HCT116 (cell line): Measurements from ENCODE around the gene SUMO4. TPM values are rescaled to one million over a fixed set of nuclear protein-coding genes. Genes with fewer than 3 reads are reported as not detected.

Experiments used
- ATAC-seq: fragments of 200-7000 bp; cut with Tn5 transposase; 2 replicates; pipeline ENCODE4 v1.9.1; 2020; ENCODE audit warnings: mild to moderate bottlenecking, moderate library complexity
- BruUV-seq: library from RNA; stranded (reverse); fragments of 400-500 nt; replicated peaks from 2 replicates; lab custom pipeline; 2021; lab: Mats Ljungman, UMichigan
- CTCF ChIA-PET: fragments of 300-600 bp; sonication (Branson Sonifier 250); formaldehyde crosslinking; loops from one replicate; lab custom pipeline; 2021; ENCODE audit warnings: antibody characterized with exemption; lab: Charles Lee
- POLR2A ChIA-PET: fragments of 300-600, 350-600 bp; sonication (Branson Sonifier 250); formaldehyde crosslinking; loops from one replicate; lab custom pipeline; 2021; ENCODE audit warnings: antibody characterized with exemption; lab: Charles Lee
- RAD21 ChIA-PET, 2 experiments: fragments of 300-600 bp; sonication (Branson Sonifier 250); formaldehyde crosslinking; loops; one replicate each; lab custom pipeline; 2023; ENCODE audit warnings: low total read pairs in 2 of 2; ENCODE audit not compliant: uncharacterized antibody in 2 of 2, unreplicated experiment in 2 of 2, low non-redundant PET in 1 of 2; lab: Charles Lee
- DNase-seq: peaks from one replicate; pipeline ENCODE4 v3.0.0-alpha.2; 2010; ENCODE audit warnings: low read depth, low spot score
- H2AFZ ChIP-seq: fragments of 200-600 bp; shearing (Covaris generic), sonication (generic); 2 replicates; pipeline ENCODE4 v1.6.1; 2017; ENCODE audit warnings: low read depth, mixed run types, mixed read lengths, antibody characterized with exemption, low read length; ENCODE audit not compliant: poor library complexity, severe bottlenecking
- H3K27ac ChIP-seq: 2 replicates; pipeline ENCODE4 v1.5.1; 2012; ENCODE audit warnings: low read depth, low read length
- H3K27me3 ChIP-seq: fragments of 200-600 bp; sonication (generic); 2 replicates; pipeline ENCODE4 v1.6.1; 2016; ENCODE audit warnings: mixed run types, low read length, mixed read lengths; ENCODE audit not compliant: insufficient read depth
- H3K36me3 ChIP-seq, 2 experiments: fragments of 200-500 bp in 1 of 2; fragments of 200-600 bp in 1 of 2; sonication (Bioruptor generic) in 1 of 2; sonication (generic) in 1 of 2; 2 replicates each; pipeline versions ENCODE4 v1.5.1 to v1.6.1; 2014 to 2016; ENCODE audit warnings: low read length in 2 of 2, inconsistent platforms in 1 of 2, mixed read lengths in 1 of 2, mixed run types in 1 of 2; ENCODE audit not compliant: insufficient read depth in 2 of 2, control insufficient read depth in 1 of 2
- H3K4me1 ChIP-seq, 2 experiments: fragments of 200-600 bp in 1 of 2; sonication (generic) in 1 of 2; 2 replicates each; pipeline versions ENCODE4 v1.5.1 to v1.6.1; 2012 to 2017; ENCODE audit warnings: low read length in 2 of 2, inconsistent platforms in 1 of 2, mild to moderate bottlenecking in 1 of 2, mixed read lengths in 1 of 2, mixed run types in 1 of 2, moderate library complexity in 1 of 2; ENCODE audit not compliant: insufficient read depth in 2 of 2, control insufficient read depth in 1 of 2
- H3K4me2 ChIP-seq: fragments of 200-600 bp; sonication (generic); 2 replicates; pipeline ENCODE4 v1.6.1; 2017; ENCODE audit warnings: mixed run types, low read length, mixed read lengths
- H3K4me3 ChIP-seq, 2 experiments: fragments of 200-600 bp in 1 of 2; sonication (generic) in 1 of 2; replicated peaks in 1 of 2; 2 replicates each; pipeline ENCODE4 v1.5.1; 2011 to 2016; ENCODE audit warnings: low read length in 2 of 2, control low read depth in 1 of 2, low read depth in 1 of 2, mild to moderate bottlenecking in 1 of 2, mixed read lengths in 1 of 2, mixed run types in 1 of 2
- H3K79me2 ChIP-seq: fragments of 200-600 bp; sonication (generic); 2 replicates; pipeline ENCODE4 v1.6.1; 2017; ENCODE audit warnings: mild to moderate bottlenecking, mixed run types, low read length, moderate library complexity, mixed read lengths; ENCODE audit not compliant: insufficient read depth
- H3K9ac ChIP-seq: fragments of 200-600 bp; sonication (generic); 2 replicates; pipeline ENCODE4 v1.6.1; 2016; ENCODE audit warnings: low read length, mixed read lengths
- H3K9me2 ChIP-seq: fragments of 200-600 bp; sonication (generic), shearing (Covaris generic); 2 replicates; pipeline ENCODE4 v1.6.1; 2017; ENCODE audit warnings: mixed run types, mild to moderate bottlenecking, moderate library complexity; ENCODE audit not compliant: insufficient read depth
- H3K9me3 ChIP-seq, 2 experiments: fragments of 200-500 bp in 1 of 2; fragments of 200-600 bp in 1 of 2; sonication (Bioruptor generic) in 1 of 2; sonication (generic) in 1 of 2; 2 replicates each; pipeline ENCODE4 v1.6.1; 2014 to 2017; ENCODE audit warnings: low read length in 2 of 2, mixed read lengths in 2 of 2, inconsistent platforms in 1 of 2, low read depth in 1 of 2, mild to moderate bottlenecking in 1 of 2, mixed run types in 1 of 2, moderate library complexity in 1 of 2; ENCODE audit not compliant: control insufficient read depth in 1 of 2, insufficient read depth in 1 of 2
- H4K20me1 ChIP-seq: fragments of 200-600 bp; sonication (generic), shearing (Covaris generic); 2 replicates; pipeline ENCODE4 v1.6.1; 2017; ENCODE audit warnings: mixed run types, mild to moderate bottlenecking, moderate library complexity; ENCODE audit not compliant: insufficient read depth
- ATF3 ChIP-seq: IDR thresholded peaks from 2 replicates; pipeline ENCODE4 v1.6.1; 2012
- ELF1 ChIP-seq: IDR thresholded peaks from 2 replicates; pipeline ENCODE4 v1.6.1; 2012; ENCODE audit warnings: low read depth, borderline replicate concordance
- EZH2 ChIP-seq: fragments of 200-600 bp; sonication (generic); IDR thresholded peaks from 2 replicates; pipeline ENCODE4 v1.6.1; 2017; ENCODE audit warnings: antibody characterized with exemption, mixed run types
- EZH2phosphoT487 ChIP-seq: fragments of 200-600 bp; IDR thresholded peaks from 2 replicates; pipeline ENCODE4 v1.6.1; 2018; ENCODE audit warnings: antibody characterized with exemption, borderline replicate concordance
- FOSL1 ChIP-seq: IDR thresholded peaks from 2 replicates; pipeline ENCODE4 v1.6.1; 2012; ENCODE audit warnings: low read depth
- JUND ChIP-seq: IDR thresholded peaks from 2 replicates; pipeline ENCODE4 v1.6.1; 2012
- REST ChIP-seq: IDR thresholded peaks from 2 replicates; pipeline ENCODE4 v1.6.1; 2012; ENCODE audit warnings: low read depth
- SP1 ChIP-seq: IDR thresholded peaks from 2 replicates; pipeline ENCODE4 v1.6.1; 2012; ENCODE audit warnings: low read depth
- YY1 ChIP-seq: IDR thresholded peaks from 2 replicates; pipeline ENCODE4 v1.6.1; 2011; ENCODE audit warnings: low read length, low read depth, moderate library complexity, mild to moderate bottlenecking; ENCODE audit not compliant: insufficient replicate concordance; ENCODE audit errors: extremely low read depth
- intact Hi-C: fragments of 100-400 bp; cut with micrococcal nuclease; formaldehyde crosslinking; loops from 2 replicates; pipeline ENCODE4 v1.10.0; 2022
- total RNA-seq: library from RNA; stranded (reverse); gene quantifications from one replicate; pipeline ENCODE4 v1.2.1, GENCODE V29; 2021; ENCODE audit not compliant: unreplicated experiment

The SUMO4 gene
- total RNA-seq, 1 experiment from 2014 or later, result 1.6 TPM

- ChIA-PET RAD21 (no interaction called here), POLR2A (no interaction called here), CTCF (no interaction called here)
- intact Hi-C loops, result no loop called here
- DNase-seq, result no peak
- no peak for TF ChIP-seq SP1
- no peak for TF ChIP-seq EZH2
- no peak for TF ChIP-seq ELF1
- no peak for TF ChIP-seq ATF3
- no peak for TF ChIP-seq JUND
- TF ChIP-seq REST, result no peak
- TF ChIP-seq EZH2phosphoT487, result no peak
- TF ChIP-seq FOSL1, result no peak
- no peak for TF ChIP-seq YY1
- no peaks in the 10 kb centered on the region for H3K36me3 ChIP-seq
- H3K9ac ChIP-seq, result no peak overlapping the region
- H3K4me2 ChIP-seq, result no peak overlapping the region
- H3K4me1 ChIP-seq, result no peaks in the 10 kb centered on the region
- H3K4me3 ChIP-seq, result no peak overlapping the region
- no peaks in the 10 kb centered on the region for H3K79me2 ChIP-seq
- no peak overlapping the region for H2AFZ ChIP-seq
- H3K27ac ChIP-seq, result no peak overlapping the region
- no peaks in the 10 kb centered on the region for H3K27me3 ChIP-seq
- no peak for ATAC-seq
- no peaks in the 10 kb centered on the region for H3K9me2 ChIP-seq
- no TSS peak for BruUV-seq
- H4K20me1 ChIP-seq, result no peaks in the 10 kb centered on the region
- H3K9me3 ChIP-seq, result no peaks in the 10 kb centered on the region
Measured at GRCh38 chr6:149441740-149442139, 41.7 kb downstream of the SUMO4 start.
